ENCODE results near the gene ALG11.
"Not testable (repeated sequence)": the region's sequence is repeated elsewhere in the genome, so short reads cannot be mapped to it uniquely, and the experiment has no call there.

ALG11 gene

DNA sequence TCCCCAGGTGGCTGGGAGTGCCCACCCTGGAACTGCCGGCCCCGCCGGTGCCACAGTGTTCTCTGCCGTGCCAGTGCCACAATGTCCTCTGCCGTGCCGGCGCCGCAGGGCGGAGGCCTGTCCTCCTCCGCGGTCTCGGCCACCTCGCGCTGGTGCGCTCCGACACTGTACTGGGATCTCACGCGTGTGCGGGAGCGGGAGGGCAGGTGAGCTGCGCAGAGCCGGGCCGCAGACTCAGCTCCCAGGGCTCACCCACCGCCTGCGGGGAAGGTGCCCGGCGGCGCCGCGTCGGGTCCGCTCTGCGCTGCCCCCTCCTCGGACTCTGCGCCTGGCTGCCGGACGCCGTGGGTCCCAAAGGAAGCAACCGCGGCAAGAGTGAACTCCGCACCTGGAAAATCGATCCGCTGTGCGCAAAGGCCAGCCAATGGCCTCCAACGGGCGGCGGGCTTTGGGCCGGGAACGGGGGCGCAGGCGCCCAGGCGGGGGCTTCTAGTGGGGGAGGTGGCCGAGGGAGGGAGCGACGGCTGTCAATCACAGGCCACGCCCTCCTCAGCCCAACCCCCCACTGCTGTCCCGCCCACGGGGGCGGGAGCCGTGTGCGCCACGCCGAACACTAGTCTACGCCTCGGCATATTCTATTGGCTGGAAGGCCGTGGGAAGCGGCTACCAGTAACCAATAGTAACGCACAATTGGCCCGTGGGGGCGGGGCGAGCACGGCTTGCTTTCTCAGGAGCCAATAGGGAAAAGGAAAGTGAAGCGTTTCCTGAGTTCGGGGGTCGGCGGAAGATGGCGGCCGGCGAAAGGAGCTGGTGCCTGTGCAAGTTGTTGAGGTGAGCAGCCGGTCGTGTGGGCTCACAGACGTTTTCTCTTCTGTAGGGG, at the start of gene ALG11:
ALG11 (plus strand) TSS at position 767 of the 880 bp plus-strand sequence; CDS start at position 788, 21 bp downstream.
- DNase-seq (ENCODE audit: low read depth): peak; percentile 100

DNA sequence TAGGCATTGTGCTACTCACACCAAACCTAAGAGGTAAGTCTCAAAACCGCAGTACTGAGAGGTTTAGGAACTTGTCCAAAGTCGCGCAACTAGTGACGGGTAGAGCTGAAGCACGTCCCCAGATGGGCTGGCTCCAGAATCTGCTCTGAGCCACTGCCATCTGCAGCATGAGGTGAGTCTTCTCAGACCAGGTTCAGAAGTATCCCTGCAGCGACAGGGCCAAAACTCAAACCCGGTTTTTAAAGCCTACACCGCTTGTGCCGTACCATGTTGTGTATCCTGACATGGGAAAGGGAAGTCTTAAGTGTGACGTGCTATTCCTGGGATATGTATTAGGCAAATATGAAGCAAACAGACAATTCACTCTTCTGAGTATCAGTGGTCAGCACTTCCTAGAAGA, 46.0 kb upstream of the ALG11 start:
- DNase-seq (ENCODE audit: low read depth): no peak

DNA sequence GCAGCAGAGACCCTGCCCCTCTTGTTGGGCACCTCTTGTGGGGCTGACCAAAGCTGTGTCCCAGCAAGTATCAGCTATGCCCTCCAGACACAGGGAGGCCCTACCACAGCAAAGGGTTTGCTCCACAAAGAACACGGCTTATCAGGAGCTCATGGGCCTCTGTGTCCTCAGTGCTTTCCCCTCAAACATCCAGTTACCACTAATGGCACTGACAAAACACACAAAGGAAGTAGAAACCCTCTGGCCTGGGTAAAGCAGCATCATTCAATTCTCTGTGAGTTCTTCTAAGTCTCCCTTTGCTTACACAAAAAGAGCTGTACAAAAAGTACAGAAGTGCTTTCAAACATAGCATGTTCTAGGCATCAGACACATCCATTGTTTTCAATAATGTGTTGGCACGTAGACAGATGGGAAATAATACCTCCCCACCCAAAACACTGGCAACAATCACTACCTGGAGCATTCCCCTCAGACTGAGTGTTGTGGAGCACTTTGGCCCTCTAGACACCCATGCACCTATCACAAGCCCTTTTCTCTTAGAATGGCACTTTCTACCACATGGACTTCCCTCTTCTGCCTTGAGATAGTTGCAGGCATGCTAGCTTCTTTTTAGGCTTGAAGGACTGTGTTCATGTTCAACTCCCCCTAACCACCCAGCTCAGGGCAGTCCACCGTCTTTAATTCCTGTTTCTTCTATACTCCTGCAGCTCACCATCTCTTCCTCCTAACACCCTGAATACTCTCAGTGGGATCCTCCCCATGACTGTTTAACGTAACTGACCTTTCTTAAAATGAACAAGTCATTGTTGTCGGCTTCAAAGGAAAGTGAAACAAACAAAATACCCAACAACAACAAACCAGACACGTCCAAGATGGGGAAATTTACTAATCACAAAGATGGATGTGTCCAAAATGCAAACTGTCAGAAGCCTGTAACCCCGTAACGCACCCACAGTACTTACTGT, 44.4 kb upstream of the ALG11 start:
- no peak for DNase-seq (ENCODE audit: low read depth)

DNA sequence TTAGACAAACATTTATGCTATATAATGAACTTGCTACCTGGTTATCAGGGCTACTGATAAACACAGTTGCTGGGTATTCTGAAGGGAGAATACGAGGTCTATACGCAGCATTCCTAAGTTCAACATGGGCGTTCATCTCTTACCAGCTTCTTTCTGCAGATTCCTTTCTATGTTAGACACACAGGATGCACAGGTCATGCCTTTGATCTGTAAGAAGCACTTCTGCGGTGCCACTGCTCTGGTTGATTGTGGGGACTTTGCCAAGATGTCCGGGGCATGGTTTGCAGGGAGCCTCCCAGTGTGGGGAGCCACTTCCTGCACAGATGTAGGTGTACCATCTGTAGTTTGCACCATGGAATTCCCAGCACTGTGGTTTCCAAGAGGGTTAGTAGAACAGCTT, 41.8 kb upstream of the ALG11 start:
- no peak for DNase-seq (ENCODE audit: low read depth)

- no peak for DNase-seq (ENCODE audit: low read depth)
These were observed 40.4 kb upstream of the ALG11 start for GRCh38 chr13:51971520-51972426.

DNA sequence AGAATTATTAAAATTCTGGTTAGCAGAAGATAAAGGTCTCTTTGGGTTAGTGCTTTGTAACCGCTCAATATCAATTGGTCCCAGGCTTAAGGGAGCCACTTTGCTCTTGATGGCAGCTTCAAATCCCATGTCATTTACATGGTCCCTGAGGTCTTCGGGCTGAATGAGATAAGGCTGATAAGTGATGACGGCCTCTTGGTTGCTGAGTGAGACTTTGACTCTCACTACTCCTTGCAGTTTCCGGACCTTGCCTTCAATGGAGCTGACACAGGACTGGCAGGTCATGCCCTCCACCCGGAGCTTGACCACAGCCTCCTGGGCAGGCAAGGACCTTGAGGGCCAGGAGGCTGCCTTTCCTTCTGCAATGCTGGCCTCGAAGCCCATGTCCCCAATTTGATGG, 37.7 kb upstream of the ALG11 start:
- DNase-seq (ENCODE audit: low read depth): no peak

DNA sequence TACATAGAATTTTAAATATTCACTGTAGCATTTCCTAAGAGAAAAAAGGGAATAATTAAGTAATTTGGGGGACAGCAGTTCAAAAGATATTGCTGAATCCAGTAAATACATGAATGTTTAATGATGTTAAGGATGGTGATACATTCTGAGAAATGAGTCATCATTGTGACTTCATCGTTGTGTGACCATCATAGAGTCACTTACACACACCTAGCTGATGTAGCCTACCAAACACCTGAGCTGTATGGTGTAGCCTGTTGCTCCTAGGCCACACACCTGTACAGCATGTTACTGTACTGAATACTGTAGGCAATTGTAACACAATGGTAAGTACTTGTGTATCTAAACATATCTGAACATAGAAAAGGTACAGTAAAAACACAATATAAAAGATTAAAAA, 35.8 kb upstream of the ALG11 start:
- no peak for DNase-seq (ENCODE audit: low read depth)

DNA sequence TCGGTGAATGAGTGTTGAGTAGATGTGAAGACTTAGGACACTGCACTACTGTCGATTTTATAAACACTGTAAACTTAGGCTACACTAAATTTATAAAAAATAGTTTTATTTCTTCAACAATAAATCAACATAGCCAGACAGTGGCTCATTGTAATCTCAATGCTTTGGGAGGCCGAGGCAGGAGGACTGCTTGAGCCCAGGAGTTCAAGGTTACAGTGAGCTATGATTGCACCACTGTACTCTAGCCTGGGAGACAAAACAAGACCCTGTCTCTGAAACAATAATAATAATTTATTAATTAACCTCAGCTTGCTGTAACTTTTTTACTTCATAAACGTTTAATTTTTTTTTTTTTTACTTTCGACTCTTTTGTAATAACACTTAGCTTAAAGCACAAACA, 35.3 kb upstream of the ALG11 start:
- DNase-seq (ENCODE audit: low read depth): no peak

DNA sequence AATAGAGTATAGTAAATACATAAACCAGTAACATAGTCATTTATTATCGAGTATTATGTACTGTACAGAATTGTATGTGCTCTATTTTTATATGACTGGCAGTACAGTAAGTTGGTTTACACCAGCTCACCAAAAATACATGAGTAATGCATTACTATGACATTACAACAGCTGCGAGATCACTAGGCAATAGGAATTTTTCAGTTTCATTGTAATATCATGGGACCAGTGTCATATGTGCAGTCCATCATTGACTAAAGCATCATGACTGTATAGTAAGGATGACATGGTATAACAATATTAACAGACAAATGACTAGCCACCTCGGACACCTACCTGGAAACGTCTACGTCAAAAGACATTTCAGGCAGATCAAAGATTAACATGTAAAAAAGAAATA, 34.6 kb upstream of the ALG11 start:
- no peak for DNase-seq (ENCODE audit: low read depth)

DNA sequence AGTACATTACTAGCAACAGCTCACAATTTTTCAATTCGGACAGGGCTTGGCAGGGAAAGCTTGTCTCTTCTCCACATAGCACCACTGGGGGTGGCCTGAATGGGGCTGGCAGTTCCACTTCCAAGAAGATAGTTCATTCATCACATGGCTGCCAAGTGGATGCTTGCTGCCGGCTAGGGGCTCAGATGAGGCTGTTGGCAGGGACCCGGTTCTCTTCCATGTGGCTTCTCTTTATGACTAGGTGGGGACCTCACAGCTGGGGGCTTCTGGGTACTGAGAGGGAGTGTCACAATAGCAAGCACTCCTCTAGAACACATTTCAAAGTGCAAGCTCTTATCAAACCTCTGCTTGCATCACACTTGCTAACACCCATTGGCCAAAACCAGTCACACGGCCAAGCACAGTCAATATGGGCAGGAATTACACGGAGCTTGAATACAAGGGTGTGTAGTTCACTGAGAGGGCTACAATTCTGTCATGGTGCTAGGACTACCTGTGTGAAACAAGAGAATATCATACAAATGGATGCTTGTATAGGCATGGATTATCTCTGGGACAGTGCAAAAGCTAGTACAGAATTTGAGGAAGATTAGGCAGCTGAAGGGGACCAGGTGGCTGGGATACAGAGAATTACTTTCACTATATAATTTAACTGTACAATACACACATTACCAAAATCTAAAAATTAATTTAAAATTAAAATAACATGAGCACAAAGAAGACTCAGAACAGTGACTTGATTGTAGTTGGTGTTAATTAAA, 33.2 kb upstream of the ALG11 start:
- no peak for DNase-seq (ENCODE audit: low read depth)

- no peak for DNase-seq (ENCODE audit: low read depth)
These were observed 31.3 kb upstream of the ALG11 start for GRCh38 chr13:51980908-51981307.

DNA sequence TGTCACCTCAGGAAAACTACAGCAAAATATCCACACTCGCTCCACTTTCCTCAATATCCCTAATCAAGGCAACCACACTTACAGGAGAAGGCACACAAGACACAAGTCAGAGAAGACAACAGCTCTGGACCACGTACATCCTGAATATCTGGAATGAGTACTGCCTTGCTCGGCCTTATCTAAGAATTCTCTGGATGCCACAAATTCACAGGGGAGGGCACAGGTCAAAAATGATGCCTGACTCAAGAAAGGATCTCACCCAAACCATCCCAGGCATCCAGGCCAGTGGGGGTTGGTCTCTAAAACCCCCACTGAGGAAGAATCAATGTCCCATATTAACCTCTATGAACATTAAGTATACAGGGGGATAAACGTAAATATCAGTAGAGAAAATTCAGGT, 30.8 kb upstream of the ALG11 start:
- no peak for DNase-seq (ENCODE audit: low read depth)

DNA sequence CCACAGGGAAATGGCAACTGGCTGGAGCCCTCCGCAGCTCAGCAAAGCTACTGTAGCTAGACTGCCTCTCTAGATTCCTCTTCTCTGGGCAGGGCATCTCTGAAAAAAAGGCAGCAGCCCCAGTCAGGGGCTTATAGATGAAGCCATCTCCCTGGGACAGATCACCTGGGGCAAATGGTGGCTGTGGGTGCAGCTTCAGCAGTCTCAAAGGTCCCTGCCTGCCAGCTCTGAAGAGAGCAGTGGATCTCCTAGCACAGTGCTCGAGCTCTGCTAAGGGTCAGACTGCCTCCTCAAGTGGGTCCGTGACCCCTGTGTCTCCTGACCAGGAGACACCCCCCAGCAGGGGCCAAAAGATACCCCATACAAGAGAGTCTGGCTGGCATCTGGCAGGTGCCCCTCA, 28.9 kb upstream of the ALG11 start:
- not testable (repeated sequence) for DNase-seq (ENCODE audit: low read depth)

DNA sequence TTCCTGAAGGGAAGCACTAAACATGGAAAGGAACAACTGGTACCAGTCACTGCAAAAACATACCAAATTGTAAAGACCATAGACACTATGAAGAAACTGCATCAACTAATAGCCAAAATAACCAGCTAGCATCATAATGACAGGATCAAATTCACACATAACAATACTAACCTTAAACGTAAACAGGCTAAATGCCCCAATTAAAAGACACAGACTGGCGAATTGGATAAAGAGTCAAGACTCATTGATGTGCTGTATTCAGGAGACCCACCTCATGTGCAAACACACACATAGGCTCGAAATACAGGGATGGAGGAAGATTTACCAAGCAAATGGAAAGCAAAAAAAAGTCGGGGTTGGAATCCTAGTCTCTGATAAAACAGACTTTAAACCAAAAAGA, 27.3 kb upstream of the ALG11 start:
- not testable (repeated sequence) for DNase-seq (ENCODE audit: low read depth)

- DNase-seq (ENCODE audit: low read depth): no peak
These were observed 23.1 kb upstream of the ALG11 start for GRCh38 chr13:51988988-51989618.

- DNase-seq (ENCODE audit: low read depth): no peak
These were observed 18.5 kb upstream of the ALG11 start for GRCh38 chr13:51993713-51994112.

DNA sequence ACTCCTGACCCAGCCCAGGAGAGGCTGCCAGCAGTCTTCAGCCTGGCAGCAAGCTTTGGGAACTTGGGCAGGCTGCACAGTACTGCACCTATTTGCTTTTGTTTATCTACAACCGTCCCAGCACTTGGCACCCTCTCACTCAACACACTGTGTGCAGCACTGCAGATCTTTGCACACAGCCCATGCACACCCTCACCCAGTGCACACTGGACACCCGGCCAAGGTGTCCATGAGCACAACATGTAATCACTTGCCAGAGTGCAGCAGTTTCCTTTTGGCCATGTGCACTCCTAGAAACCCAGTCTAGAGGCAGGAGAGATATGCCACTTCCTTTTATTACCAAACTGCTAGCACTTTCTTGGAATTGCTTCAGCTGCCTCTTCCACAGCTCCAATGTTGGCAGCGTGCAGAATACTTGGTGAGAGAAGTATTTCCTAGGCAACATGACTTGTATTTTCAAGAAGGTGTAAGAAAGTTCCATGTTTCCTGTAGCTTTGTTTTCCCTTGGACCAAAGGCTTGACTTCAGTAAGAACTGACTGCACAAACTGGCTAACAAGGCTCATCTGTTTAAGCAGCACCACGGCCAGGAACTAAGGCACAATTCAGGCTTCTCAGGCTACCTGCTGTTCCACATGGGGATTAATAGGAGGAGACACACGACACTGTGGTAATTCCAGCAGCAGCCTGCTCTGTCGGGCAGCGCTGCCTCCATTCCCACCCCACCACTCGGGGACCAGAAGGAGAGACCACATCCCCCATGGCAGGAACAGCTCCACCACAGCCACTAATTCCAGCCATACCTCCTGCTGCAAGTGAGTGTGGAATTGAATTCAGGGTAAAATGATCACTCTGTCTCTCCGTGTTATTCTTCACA, 16.3 kb upstream of the ALG11 start:
- no peak for DNase-seq (ENCODE audit: low read depth)

DNA sequence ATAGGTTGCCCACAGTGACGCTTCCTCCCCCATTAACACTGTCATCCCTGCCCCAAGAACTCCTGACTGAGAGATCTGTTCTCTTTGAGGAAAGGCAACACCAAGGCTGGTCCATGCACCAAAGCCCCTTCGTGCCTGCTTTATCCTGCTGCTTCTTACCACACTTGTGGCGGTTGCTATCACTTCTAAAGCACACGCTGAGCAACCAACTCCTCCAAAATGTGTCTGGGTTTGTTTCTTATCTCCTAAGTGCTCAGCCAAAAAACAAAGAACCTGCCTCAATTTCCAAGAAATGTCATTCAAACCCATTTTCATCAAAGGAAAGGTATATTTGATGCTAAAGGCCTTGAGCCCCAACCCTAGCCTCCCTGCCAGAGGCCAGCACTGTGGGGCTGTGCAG, 15.6 kb upstream of the ALG11 start:
- DNase-seq (ENCODE audit: low read depth): no peak

GRCh38 chr13:51997186-51997585, 15.0 kb upstream of the ALG11 start:
- no peak for DNase-seq (ENCODE audit: low read depth)
